Activated naive CD4-positive, alpha-beta T cell treated with Interleukin-2 at 50 U/mL for 16 hours (primary cell): Measurements from ENCODE around the gene ILF2.
"Not testable (repeated sequence)": the region's sequence is repeated elsewhere in the genome, so short reads cannot be mapped to it uniquely, and the experiment has no call there.

Experiments used
- DNase-seq: peaks from one replicate; pipeline ENCODE4 v3.0.0-alpha.2; 2020

ILF2 gene

GRCh38 chr1:153670859-153671627 lies at the start of gene ILF2:
Gene ILF2, minus strand, starts transcription at chr1:153670993. Its CDS starts 71 bp downstream, at chr1:153670922.
- peak; percentile 97 for DNase-seq

- no peak for DNase-seq
These were observed 46.5 kb upstream of the ILF2 start for GRCh38 chr1:153717330-153717729.

DNA sequence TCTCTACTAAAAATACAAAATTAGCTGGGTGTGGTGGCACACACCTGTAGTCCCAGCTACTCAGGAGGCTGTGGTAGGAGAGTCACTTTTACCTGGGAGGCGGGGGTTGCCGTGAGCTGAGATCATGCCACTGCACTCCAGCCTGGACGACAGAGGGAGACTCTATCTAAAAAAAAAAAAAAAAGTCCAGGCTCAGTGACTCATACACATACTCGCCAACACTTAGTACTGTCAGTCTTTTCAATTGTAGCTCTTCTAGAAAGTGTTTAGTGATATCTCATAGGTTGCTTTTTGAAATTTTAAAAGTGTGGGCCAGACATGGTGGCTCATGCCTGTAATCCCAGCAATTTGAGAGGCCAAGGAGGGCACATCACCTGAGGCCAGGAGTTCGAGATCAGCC lies 45.4 kb upstream of the ILF2 start:
- DNase-seq: not testable (repeated sequence)

DNA sequence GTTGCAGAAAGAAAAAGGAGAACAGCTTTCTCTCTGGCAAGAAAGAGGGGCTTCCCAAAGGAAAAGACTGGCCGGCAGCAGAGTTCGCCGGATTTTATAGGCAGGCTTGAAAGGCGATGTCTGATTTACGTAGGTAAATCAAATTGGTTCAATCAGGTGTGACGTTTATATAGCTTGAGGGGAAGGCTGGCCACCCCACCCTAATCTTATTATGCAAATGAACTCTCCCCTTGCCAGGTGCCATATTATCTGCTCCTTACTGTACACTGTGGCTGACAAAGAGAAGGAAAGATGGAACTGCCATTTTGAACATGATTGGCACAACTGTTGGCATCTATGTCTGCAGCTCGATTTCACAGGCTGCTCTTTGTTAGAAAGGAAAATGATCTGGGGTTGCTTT lies 40.2 kb upstream of the ILF2 start:
- no peak for DNase-seq

GRCh38 chr1:153705484-153705883 lies 34.7 kb upstream of the ILF2 start:
- no peak for DNase-seq

GRCh38 chr1:153699768-153700167 lies 29.0 kb upstream of the ILF2 start:
- DNase-seq: no peak

- no peak for DNase-seq
These were observed 28.3 kb upstream of the ILF2 start for GRCh38 chr1:153698923-153699714.

GRCh38 chr1:153698020-153698922 lies 27.5 kb upstream of the ILF2 start:
- DNase-seq: no peak

GRCh38 chr1:153697191-153698019 lies 26.6 kb upstream of the ILF2 start:
- DNase-seq: no peak

- DNase-seq: no peak
These were observed 25.9 kb upstream of the ILF2 start for GRCh38 chr1:153696741-153697140.

DNA sequence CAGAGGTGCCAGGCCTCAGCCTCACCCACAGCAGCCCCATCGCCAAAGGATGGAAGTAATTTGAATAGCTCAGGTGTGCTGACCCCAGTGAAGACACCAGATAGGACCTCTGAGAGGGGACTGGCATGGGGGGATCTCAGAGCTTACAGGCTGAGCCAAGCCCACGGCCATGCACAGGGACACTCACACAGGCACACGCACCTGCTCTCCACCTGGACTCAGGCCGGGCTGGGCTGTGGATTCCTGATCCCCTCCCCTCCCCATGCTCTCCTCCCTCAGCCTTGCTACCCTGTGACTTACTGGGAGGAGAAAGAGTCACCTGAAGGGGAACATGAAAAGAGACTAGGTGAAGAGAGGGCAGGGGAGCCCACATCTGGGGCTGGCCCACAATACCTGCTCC lies 22.7 kb upstream of the ILF2 start:
- DNase-seq: no peak

- no peak for DNase-seq
These were observed 18.0 kb upstream of the ILF2 start for GRCh38 chr1:153688736-153689328.

- no peak for DNase-seq
These were observed 17.5 kb upstream of the ILF2 start for GRCh38 chr1:153688276-153688675.

DNA sequence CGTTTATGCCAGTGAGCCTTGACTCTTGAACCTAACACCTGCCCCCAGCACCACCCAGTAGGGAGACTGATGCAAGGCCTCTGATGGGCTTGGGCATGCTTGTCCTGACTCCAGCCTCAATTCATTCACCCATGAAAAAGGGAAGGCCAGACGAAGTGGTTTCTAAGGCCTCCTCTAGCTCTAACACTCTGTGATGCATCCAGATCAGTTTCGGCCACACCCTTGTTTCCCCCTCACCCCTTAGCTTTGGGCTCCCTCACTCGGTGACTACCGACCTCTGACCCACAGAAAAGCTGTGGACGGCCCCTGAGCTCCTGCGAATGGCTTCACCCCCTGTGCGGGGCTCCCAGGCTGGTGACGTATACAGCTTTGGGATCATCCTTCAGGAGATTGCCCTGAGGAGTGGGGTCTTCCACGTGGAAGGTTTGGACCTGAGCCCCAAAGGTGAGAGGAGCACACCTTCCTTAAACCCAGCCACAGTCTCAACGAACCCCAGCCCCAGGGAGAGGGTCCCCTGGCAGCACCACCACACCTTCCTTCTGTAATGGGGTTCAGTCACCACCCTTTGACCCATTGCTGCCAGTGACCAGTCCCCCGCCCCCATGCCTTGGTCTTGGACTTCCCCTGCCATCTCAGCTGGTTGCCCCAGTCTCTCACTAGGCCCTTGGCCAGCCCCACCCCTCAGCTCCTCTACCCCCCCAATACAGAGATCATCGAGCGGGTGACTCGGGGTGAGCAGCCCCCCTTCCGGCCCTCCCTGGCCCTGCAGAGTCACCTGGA lies 16.7 kb upstream of the ILF2 start:
- DNase-seq: no peak

DNA sequence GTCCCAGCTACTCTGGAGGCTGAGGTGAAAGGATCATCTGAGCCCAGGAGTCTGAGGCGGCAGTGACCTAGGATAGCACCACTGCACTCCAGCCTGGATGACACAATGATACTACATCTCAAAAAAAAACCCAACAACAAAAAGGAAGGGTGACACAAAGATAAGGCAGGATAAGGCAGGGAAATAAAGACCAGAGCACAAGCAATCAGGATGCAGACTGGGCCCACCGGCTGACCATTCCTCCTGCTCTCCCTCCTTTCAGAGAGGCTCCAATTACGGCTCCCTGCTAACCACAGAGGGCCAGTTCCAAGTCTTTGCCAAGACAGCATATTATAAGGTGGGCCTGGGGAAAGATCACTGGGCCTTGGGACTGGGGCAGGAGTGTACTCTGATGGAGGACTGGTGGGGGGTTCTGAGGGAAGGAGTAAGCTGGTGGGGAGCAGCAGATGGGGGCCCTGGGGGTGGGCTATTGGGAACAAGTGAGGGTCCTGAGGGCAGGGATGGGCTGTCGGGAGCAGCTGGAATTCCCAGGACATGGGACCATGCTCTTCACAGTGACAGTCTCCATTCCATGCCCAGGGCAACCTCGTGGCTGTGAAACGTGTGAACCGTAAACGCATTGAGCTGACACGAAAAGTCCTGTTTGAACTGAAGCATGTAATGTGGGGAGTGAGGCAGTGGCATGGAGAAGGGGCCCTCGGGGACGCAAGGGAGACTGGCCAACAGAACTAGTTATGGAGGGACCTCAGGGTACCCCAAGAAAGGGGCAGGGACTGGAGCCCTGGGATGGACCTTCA lies 14.9 kb upstream of the ILF2 start:
- no peak for DNase-seq

- DNase-seq: no peak
These were observed 14.1 kb upstream of the ILF2 start for GRCh38 chr1:153684892-153685291.

GRCh38 chr1:153683854-153684253 lies 13.1 kb upstream of the ILF2 start:
- no peak for DNase-seq

- no peak for DNase-seq
These were observed 11.9 kb upstream of the ILF2 start for GRCh38 chr1:153682730-153683129.

DNA sequence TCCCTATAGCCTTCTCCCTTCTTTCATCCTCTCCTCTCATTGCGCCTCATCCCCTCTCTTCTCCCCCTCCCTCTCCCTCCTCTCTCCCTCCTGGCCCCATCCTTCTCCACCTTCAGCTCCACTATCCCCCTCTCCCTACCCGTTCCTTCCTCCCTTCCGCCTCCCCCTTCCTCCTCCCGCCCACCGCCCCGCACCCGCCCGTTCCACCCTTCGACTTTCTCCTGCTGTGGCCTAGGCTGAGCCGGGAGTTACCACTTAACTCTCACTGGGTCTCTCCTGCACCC lies 9.3 kb upstream of the ILF2 start:
- DNase-seq: no peak

GRCh38 chr1:153679337-153680119 lies 8.7 kb upstream of the ILF2 start:
- DNase-seq: peak; percentile 32
